ENCODE data around the gene TOGARAM2. TPM values are rescaled to one million over a fixed set of nuclear protein-coding genes. Genes with fewer than 3 reads are reported as not detected.

TOGARAM2 gene
- total RNA-seq, 2 experiments from 2014 or later = 1.2 to 2.0 TPM

- no peak overlapping the region for H3K27ac Mint-ChIP-seq
- peaks cover 2% of the 10 kb centered on the region for H3K4me1 Mint-ChIP-seq (ENCODE audit: low read depth)
- intact Hi-C loops (cut with micrococcal nuclease) = no loop called here
- H3K27me3 Mint-ChIP-seq (ENCODE audit: low read depth) = no peaks in the 10 kb centered on the region
- no peak overlapping the region for H3K4me3 Mint-ChIP-seq
- H3K36me3 Mint-ChIP-seq (ENCODE audit: low read depth) = no peaks in the 10 kb centered on the region
- DNase-seq = no peak
- CTCF ChIA-PET = interaction anchor here (0.6 kb wide), 1 partner anchor 20 kb away, joined by 3 read pairs; no protein-coding TSS in a partner anchor
- H3K9me3 Mint-ChIP-seq = no peaks in the 10 kb centered on the region
Observed at GRCh38 chr2:29040552-29040951, 59.5 kb downstream of the TOGARAM2 start.

GRCh38 chr2:29041161-29041660 is 60.1 kb downstream of the TOGARAM2 start:
- H3K9me3 Mint-ChIP-seq = no peaks in the 10 kb centered on the region
- H3K4me1 Mint-ChIP-seq (ENCODE audit: low read depth) = peaks cover 2% of the 10 kb centered on the region
- CTCF ChIA-PET = no interaction called here
- H3K4me3 Mint-ChIP-seq = no peak overlapping the region
- no peak for DNase-seq
- no peaks in the 10 kb centered on the region for H3K27me3 Mint-ChIP-seq (ENCODE audit: low read depth)
- no peaks in the 10 kb centered on the region for H3K36me3 Mint-ChIP-seq (ENCODE audit: low read depth)
- H3K27ac Mint-ChIP-seq = no peak overlapping the region
- intact Hi-C loops (cut with micrococcal nuclease) = no loop called here

DNA sequence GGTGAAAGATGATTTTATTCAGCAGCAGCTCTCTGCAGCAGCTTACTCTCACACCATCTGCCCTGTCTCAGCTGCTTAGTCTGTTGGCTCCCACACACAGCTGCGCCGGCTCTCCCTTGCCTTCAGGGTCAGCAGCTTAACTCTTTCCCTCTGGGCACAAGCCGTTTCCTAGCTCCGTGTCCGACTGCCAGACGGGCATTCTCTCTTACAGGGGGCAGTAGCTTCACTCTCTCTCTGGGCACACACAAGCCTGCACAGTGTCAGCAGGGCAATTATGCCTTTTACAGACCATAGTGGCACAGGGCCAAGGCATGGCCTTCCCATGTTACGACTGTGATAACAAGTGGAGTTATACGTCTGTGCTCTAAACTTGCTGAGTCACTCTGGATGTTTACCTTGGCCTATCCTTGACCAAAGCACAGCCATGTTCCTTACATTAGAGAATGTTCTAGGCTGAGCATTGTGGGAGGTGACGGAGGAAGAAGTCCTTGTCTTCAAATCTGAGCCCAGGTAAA is 61.5 kb downstream of the TOGARAM2 start:
- no peaks in the 10 kb centered on the region for H3K9me3 Mint-ChIP-seq
- H3K4me1 Mint-ChIP-seq (ENCODE audit: low read depth) = peaks cover 2% of the 10 kb centered on the region
- H3K36me3 Mint-ChIP-seq (ENCODE audit: low read depth) = no peaks in the 10 kb centered on the region
- no peak overlapping the region for H3K4me3 Mint-ChIP-seq
- no peak for DNase-seq
- no peak overlapping the region for H3K27ac Mint-ChIP-seq
- intact Hi-C loops (cut with micrococcal nuclease) = no loop called here
- no peaks in the 10 kb centered on the region for H3K27me3 Mint-ChIP-seq (ENCODE audit: low read depth)
- CTCF ChIA-PET = interaction anchor here (1.2 kb wide), 1 partner anchor 84 kb away, joined by 3 read pairs; no protein-coding TSS in a partner anchor

DNA sequence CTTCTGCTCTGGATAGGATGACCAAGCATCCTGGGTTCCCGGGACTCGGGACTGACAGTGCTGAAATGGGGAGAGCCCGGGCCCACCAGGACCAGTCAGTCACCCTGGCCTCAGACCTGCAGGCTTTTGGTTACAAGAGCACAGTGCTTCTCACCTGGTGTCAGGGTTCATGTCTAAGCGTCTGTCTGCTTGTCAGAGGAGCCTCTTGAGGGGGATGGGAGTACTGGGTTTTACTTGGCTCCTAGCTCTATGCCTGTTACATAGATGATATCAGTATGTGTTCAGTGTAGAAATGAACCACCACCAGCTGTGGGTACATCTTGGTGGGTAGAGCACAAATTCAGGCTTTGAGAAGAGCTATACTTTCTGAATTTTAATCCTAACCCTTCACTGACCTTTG is 63.4 kb downstream of the TOGARAM2 start:
- H3K4me3 Mint-ChIP-seq = no peak overlapping the region
- H3K9me3 Mint-ChIP-seq = no peaks in the 10 kb centered on the region
- CTCF ChIA-PET = no interaction called here
- H3K27ac Mint-ChIP-seq = no peak overlapping the region
- no peaks in the 10 kb centered on the region for H3K27me3 Mint-ChIP-seq (ENCODE audit: low read depth)
- no peaks in the 10 kb centered on the region for H3K36me3 Mint-ChIP-seq (ENCODE audit: low read depth)
- no peak for DNase-seq
- intact Hi-C loops (cut with micrococcal nuclease) = no loop called here
- H3K4me1 Mint-ChIP-seq (ENCODE audit: low read depth) = peaks cover 2% of the 10 kb centered on the region

DNA sequence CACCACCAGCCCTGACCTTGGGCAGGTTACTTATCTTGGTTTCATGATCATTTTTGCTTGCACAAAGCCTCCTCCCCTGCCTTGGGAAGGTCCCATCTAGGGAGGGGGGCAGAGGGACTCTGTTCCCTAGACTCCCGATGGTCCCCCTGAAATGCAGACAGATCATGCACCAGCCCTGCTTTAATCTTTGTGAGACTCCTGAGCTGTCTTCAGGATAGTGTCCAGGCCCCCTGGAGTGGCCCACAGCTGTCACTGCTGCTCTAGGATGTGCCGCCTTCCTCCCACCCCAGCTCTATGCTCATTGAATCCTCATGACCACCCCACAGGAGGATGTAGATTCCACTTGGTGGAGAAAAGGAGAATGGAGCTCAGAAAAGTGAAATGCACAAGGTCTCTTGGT is 65.2 kb downstream of the TOGARAM2 start:
- DNase-seq = no peak
- no peaks in the 10 kb centered on the region for H3K36me3 Mint-ChIP-seq (ENCODE audit: low read depth)
- no peak overlapping the region for H3K4me3 Mint-ChIP-seq
- H3K27ac Mint-ChIP-seq = no peak overlapping the region
- intact Hi-C loops (cut with micrococcal nuclease) = no loop called here
- no peaks in the 10 kb centered on the region for H3K4me1 Mint-ChIP-seq (ENCODE audit: low read depth)
- CTCF ChIA-PET = no interaction called here
- H3K9me3 Mint-ChIP-seq = no peaks in the 10 kb centered on the region
- no peaks in the 10 kb centered on the region for H3K27me3 Mint-ChIP-seq (ENCODE audit: low read depth)

GRCh38 chr2:29047083-29047845 is 66.2 kb downstream of the TOGARAM2 start:
- Mint-ChIP-seq H3K4me3 (no peak overlapping the region), H3K27me3 (ENCODE audit: low read depth) (no peaks in the 10 kb centered on the region), H3K4me1 (ENCODE audit: low read depth) (no peaks in the 10 kb centered on the region), H3K9me3 (no peaks in the 10 kb centered on the region), H3K36me3 (ENCODE audit: low read depth) (no peaks in the 10 kb centered on the region), H3K27ac (no peak overlapping the region)
- no peak for DNase-seq
- intact Hi-C loops (cut with micrococcal nuclease) = no loop called here
- CTCF ChIA-PET = no interaction called here

DNA sequence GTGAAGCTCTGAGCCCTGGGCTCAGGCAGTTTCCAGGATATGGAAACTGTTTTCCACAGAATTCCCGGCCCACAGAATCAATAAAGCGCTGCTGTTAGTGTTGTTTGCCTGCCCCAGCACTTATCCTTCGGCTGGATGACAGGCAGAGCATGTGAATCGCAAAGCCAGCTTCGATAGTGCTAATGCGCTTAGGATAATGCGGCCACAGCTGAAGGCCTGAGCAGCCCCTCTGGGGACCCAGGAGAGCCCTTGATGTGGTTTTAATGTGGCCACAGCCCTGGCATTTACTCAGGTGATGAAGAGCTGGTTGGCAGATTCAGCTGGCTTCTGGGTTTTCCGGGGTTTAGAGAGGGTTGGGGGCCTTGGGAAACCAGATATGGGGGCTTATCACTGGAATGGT is 69.5 kb downstream of the TOGARAM2 start:
- Mint-ChIP-seq H3K36me3 (ENCODE audit: low read depth) (no peaks in the 10 kb centered on the region), H3K4me3 (no peak overlapping the region), H3K27me3 (ENCODE audit: low read depth) (no peaks in the 10 kb centered on the region), H3K4me1 (ENCODE audit: low read depth) (no peaks in the 10 kb centered on the region), H3K27ac (no peak overlapping the region), H3K9me3 (no peaks in the 10 kb centered on the region)
- intact Hi-C loops (cut with micrococcal nuclease) = no loop called here
- no peak for DNase-seq
- CTCF ChIA-PET = no interaction called here

- Mint-ChIP-seq H3K27ac (no peak overlapping the region), H3K4me1 (ENCODE audit: low read depth) (no peaks in the 10 kb centered on the region), H3K27me3 (ENCODE audit: low read depth) (no peaks in the 10 kb centered on the region), H3K36me3 (ENCODE audit: low read depth) (no peaks in the 10 kb centered on the region), H3K9me3 (no peaks in the 10 kb centered on the region), H3K4me3 (no peak overlapping the region)
- DNase-seq = no peak
- CTCF ChIA-PET = no interaction called here
- intact Hi-C loops (cut with micrococcal nuclease) = no loop called here
Observed at GRCh38 chr2:29051730-29052129, 70.6 kb downstream of the TOGARAM2 start.

- no peaks in the 10 kb centered on the region for H3K4me1 Mint-ChIP-seq (ENCODE audit: low read depth)
- CTCF ChIA-PET = no interaction called here
- H3K27me3 Mint-ChIP-seq (ENCODE audit: low read depth) = no peaks in the 10 kb centered on the region
- no peak overlapping the region for H3K27ac Mint-ChIP-seq
- no peaks in the 10 kb centered on the region for H3K9me3 Mint-ChIP-seq
- intact Hi-C loops (cut with micrococcal nuclease) = no loop called here
- no peaks in the 10 kb centered on the region for H3K36me3 Mint-ChIP-seq (ENCODE audit: low read depth)
- DNase-seq = no peak
- H3K4me3 Mint-ChIP-seq = no peak overlapping the region
Observed at GRCh38 chr2:29052807-29053206, 71.7 kb downstream of the TOGARAM2 start.

DNA sequence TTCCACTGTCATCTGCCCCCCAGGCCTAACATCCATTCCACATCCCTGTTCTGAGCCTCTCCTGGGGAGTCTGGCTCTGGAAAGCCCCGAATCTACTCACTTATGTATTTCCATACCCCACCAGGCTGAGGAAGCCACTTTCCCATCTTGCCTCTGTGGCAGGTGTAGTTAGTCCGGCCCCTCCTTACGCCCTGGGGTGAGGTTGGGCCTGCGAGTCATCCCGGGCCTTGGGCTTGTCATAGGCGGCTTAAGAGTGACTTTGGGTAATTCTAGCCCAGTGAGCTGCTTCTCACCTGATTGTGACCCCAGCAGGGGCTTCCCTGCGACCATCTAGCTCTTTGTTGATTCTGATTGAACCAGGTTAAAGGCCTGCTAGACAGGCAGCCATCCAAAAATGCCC is 72.1 kb downstream of the TOGARAM2 start:
- Mint-ChIP-seq H3K27me3 (ENCODE audit: low read depth) (no peaks in the 10 kb centered on the region), H3K36me3 (ENCODE audit: low read depth) (no peaks in the 10 kb centered on the region), H3K9me3 (no peaks in the 10 kb centered on the region), H3K4me1 (ENCODE audit: low read depth) (no peaks in the 10 kb centered on the region), H3K4me3 (no peak overlapping the region), H3K27ac (no peak overlapping the region)
- CTCF ChIA-PET = no interaction called here
- peak; percentile 12 for DNase-seq
- intact Hi-C loops (cut with micrococcal nuclease) = no loop called here

GRCh38 chr2:29053670-29054400 is 72.7 kb downstream of the TOGARAM2 start:
- Mint-ChIP-seq H3K4me3 (no peak overlapping the region), H3K36me3 (ENCODE audit: low read depth) (no peaks in the 10 kb centered on the region), H3K9me3 (no peaks in the 10 kb centered on the region), H3K4me1 (ENCODE audit: low read depth) (peaks cover 2% of the 10 kb centered on the region), H3K27ac (no peak overlapping the region), H3K27me3 (ENCODE audit: low read depth) (no peaks in the 10 kb centered on the region)
- DNase-seq = no peak
- intact Hi-C loops (cut with micrococcal nuclease) = loop anchor here (1.0 kb wide), 1 partner anchor 143 kb away; no protein-coding TSS in a partner anchor
- CTCF ChIA-PET = no interaction called here

- CTCF ChIA-PET = no interaction called here
- Mint-ChIP-seq H3K27me3 (ENCODE audit: low read depth) (no peaks in the 10 kb centered on the region), H3K4me3 (no peak overlapping the region), H3K9me3 (no peaks in the 10 kb centered on the region), H3K36me3 (ENCODE audit: low read depth) (no peaks in the 10 kb centered on the region), H3K4me1 (ENCODE audit: low read depth) (peaks cover 7% of the 10 kb centered on the region), H3K27ac (no peak overlapping the region)
- no peak for DNase-seq
- intact Hi-C loops (cut with micrococcal nuclease) = loop anchor here (1.0 kb wide), 1 partner anchor 143 kb away; no protein-coding TSS in a partner anchor
Observed at GRCh38 chr2:29054430-29054829, 73.3 kb downstream of the TOGARAM2 start.

- Mint-ChIP-seq H3K4me1 (ENCODE audit: low read depth) (peaks cover 18% of the 10 kb centered on the region), H3K27me3 (ENCODE audit: low read depth) (no peaks in the 10 kb centered on the region), H3K36me3 (ENCODE audit: low read depth) (no peaks in the 10 kb centered on the region), H3K4me3 (no peak overlapping the region), H3K27ac (no peak overlapping the region), H3K9me3 (no peaks in the 10 kb centered on the region)
- CTCF ChIA-PET = no interaction called here
- DNase-seq = no peak
- intact Hi-C loops (cut with micrococcal nuclease) = no loop called here
Observed at GRCh38 chr2:29055601-29056000, 74.5 kb downstream of the TOGARAM2 start.

Measured in activated naive CD4-positive, alpha-beta T cell treated with anti-CD3 and anti-CD28 coated beads for 36 hours (primary cell).